ENCODE measurements around the gene SLC12A4.
"Not testable (repeated sequence)": the region's sequence is repeated elsewhere in the genome, so short reads cannot be mapped to it uniquely, and the experiment has no call there.

The SLC12A4 gene

DNA sequence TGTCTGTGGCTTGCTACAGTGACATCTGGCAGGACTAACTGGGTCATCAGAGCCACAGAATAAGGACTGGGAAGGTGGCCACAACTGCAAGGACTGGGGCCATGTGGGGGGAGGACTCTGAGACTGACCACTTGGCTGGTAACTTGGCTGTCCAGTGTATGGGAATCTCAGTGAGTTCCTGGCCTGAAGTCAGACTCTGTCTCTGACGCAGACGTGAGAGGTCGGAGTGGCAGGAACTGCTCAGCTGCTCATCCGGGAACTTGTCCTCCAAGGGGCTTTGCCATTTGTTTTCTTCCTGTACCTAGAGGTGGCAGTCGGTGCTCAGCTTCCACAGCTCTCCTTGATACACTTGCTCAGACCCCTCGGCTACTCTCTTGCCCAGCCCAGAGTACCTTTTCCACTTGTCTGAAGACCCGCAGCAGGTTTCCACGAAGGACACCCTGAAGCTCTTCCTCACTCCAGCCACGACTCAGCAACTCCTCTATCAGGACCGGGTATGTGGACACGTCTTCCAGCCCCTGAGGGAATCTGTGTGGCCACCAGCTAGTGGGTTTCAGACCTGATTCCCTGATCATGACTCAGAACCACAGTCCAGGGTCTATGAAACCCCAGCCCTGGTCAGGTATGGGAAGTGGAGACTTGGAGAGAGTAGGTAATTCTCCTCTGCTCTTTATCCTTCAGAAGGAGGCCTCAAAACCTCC is 19.2 kb upstream of the SLC12A4 start:
- DNase-seq (ENCODE audit: low read depth in 3 of 3) = no peak

DNA sequence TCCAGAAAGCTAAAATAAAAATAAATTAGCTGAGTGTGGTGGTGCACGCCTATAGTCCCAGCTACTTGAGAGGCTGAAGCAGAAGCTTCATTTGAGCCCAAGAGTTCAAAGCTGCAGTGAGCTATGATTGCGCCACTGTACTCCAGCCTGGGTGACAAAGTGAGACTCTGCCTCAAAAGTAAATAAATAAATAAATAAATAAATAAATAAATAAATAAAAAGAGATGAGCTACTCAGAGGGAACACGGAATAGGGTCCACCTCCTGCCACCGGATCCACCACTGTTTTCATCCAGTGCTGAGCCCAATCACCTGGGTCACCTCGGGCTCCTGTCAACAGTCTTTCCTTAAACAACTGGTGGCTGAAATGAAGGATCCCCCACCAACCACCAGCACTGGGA is 18.5 kb upstream of the SLC12A4 start:
- no peak for DNase-seq (ENCODE audit: low read depth in 3 of 3)

DNA sequence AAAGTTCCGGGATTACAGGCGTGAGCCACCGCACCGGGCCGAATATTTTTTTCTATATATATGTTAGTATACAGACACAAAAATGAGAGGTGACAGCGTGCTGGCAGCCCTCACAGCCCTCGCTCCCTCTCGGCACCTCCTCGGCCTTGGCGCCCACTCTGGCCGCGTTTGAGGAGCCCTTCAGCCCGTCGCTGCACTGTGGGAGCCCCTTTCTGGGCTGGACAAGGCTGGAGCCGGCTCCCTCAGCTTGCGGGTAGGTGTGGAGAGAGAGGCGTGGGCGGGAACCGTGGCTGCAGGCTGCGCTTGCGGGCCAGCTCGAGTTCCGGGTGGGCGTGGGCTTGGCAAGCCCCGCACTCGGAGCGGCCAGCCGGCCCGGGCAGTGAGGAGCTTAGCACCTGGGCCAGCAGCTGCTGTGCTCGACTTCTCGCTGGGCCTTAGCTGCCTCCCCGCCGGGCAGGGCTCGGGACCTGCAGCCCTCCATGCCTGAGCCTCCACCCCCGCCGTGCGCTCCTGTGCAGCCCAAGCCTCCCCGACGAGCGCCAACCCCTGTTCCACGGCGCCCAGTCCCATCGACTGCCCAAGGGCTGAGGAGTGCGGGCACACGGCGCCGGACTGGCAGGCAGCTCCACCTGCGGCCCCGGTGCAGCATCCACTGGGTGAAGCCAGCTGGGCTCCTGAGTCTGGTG is 13.7 kb upstream of the SLC12A4 start:
- DNase-seq (ENCODE audit: low read depth in 3 of 3) = no peak

DNA sequence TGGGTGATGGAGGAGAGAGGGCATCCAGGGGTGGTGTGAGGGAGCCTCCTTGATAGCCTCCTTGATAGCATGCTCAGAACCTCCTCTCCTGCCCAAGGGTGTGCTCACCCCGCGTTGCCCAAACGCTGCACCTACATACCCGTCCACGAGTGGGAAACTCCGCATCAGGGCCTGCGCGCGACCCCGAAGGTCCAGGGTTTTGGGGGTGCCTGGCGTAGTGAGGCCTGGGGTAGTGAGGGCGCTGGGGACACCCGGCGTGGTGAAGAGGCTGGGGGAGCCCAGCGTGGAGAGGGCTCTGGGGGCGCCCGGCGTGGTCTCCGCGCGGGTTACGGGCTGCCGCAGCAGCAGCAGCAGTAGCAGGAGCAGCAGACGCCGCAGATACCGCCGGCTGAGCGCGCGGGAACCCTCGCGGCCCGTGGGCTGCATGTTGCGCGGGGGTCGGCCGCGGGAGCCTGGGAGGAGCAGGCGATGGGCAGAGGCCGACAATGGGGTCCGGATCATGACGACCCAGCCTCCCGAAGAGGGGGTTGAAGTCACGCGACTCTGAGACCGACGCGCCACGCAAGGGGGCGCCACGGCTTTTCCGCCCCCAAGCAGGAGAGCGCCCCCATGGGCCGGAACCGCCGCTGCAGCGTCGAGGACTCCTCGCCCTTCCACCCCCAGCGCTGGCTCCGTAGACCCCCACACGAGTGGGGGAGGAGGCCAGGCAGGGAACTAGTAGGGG is 11.7 kb upstream of the SLC12A4 start, which contains the start of gene DPEP3:
DPEP3 (minus strand) TSS at position 545 of the 724 bp plus-strand sequence; CDS start at position 426, 119 bp downstream.
- no peak for DNase-seq (ENCODE audit: low read depth in 3 of 3)

DNA sequence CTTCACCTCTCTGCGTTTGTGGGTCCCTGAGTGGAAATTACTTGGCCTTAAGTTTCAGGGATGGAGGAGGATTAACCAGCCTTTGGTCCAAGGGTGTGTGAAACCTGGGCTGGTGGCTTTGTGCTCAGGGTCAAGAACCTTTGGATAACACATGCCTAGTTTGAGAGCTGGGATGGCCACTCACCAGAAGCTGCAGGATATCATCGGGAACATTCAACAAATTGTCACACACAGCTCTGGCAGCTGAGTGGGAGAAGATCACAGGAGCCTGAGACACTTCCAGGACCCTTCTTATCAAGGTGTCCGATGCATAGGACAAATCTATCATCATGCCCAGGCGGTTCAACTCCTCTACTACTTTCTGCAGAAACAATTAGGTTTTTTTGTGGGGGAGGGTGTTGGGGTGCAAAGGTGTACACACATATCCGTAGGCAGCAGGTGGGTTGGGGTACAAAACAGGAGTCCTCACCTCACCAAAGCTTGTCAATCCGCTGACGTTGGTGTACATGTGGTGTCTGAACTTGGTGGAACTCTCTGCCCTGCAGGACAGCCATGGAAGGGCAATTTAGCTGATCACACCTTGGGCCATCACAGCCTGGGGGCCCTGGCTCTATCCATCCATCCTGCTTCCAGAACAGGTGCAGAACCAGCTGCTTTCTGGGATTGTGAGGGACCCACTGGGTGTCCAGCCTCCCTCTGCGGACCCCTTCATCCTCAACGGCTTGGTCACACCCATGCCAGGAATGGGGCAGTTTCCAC is 9.2 kb upstream of the SLC12A4 start:
- DNase-seq (ENCODE audit: low read depth in 3 of 3) = no peak

DNA sequence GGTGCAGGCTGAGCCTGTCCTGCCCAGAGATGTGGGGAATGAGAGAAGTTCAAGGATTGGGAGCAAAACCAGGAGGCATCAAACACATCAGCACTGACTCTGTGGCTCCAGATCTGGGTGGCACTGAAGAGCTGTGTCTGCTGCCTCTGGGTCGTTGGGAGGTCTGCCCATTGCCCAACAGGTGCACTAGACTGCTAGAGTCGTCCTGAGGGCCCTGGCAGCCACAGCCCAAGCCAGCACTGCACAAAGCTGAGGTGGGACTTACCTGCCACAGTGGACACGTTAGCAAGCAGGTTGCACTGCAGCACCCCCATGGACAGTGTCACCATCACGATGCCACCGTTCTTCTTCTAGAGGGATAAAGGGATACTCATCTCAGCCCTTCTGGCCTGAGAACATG is 8.6 kb upstream of the SLC12A4 start:
- no peak for DNase-seq (ENCODE audit: low read depth in 3 of 3)

DNA sequence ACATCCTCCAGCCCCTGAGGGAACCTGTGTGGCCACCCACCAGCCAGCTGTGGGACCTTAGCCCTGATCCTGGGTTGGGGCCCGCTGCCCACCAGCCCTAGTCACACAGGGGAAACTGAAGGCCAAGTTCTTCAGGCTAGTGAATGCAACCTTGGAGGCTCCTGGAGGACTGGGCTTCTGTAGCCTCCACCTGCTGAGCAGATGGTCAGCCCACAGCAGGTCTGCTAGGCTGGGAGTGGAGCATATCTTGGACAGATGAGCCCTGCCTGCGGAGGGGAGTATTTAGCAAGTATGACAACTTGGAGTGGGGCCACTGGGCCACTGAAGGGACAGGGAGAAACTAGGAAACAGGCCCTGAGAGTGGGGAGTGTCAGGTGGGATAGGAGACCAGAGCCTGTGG is 7.8 kb upstream of the SLC12A4 start:
- no peak for DNase-seq (ENCODE audit: low read depth in 3 of 3)

DNA sequence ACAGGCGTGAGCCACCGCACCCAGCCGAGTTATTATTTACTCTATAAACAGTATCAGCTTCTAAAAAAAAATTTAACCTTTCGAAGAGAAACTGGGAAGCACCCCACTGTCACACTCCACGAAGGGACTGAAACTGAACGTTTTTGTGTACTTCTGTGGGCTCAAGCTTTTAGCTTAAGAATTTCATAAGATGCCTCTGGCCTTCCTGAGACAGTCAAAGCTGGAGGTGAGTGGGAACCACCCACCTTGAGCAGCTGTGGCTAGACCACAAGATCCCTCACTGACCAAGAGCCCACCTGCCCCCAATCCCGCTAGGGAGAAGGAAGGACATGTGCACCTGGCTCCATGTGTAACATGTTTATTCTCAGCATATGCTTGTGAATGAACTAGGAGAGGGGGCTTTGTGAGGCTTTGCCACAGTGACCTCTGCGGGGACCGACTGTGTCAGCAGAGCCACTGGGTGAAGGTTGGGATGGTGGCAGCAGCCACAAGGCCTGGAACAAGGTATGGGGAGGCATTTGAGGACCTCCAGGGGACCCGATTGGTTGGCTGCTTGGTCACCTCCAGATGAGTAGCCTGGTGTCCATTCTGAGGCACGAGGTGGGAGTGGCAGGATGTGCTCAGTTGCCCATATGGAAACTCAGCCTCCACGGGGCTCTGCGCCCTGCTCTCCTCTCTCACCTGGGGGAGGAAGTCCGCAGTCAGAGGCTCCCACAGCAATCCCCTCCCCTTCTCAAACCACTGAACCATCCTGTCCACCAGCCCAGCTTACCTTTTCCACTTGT is 7.1 kb upstream of the SLC12A4 start:
- DNase-seq (ENCODE audit: low read depth in 3 of 3) = no peak

DNA sequence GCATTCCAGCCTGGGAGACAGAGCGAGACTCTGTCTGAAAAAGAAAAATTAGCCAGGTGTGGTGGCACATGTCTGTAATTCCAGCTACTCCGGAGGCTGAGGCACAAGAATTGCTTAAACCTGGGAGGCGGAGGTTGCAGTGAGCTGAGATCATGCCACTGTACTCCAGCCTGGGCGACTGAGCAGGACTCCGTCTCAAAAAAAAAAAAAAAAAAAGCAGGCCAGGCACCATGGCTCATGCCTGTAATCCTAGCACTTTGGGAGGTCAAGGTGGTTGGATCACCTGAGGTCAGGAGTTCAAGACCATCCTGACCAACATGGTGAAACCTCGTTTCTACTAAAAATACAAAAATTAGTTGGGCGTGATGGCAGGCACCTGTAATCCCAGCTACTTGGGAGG is 3.8 kb upstream of the SLC12A4 start:
- DNase-seq (ENCODE audit: low read depth in 3 of 3) = not testable (repeated sequence)

DNA sequence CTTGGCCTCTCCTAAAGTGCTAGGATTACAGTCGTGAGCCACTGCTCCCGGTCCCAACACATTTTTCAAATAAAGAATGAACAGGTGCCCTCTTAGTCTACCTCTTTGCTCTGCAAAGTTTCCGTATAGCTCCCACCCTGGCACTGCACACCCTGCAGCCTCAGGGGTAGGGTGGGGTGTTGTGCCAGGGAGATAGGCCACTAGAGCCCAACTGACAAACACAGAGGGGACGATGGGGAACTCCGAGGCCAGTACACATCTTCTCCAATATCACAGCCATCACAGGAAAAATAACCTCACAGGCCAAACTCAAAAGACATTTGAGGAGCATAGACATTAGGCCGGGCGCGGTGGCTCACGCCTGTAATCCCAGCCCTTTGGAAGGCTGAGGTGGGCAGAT is 2.7 kb upstream of the SLC12A4 start:
- DNase-seq (ENCODE audit: low read depth in 3 of 3) = no peak

DNA sequence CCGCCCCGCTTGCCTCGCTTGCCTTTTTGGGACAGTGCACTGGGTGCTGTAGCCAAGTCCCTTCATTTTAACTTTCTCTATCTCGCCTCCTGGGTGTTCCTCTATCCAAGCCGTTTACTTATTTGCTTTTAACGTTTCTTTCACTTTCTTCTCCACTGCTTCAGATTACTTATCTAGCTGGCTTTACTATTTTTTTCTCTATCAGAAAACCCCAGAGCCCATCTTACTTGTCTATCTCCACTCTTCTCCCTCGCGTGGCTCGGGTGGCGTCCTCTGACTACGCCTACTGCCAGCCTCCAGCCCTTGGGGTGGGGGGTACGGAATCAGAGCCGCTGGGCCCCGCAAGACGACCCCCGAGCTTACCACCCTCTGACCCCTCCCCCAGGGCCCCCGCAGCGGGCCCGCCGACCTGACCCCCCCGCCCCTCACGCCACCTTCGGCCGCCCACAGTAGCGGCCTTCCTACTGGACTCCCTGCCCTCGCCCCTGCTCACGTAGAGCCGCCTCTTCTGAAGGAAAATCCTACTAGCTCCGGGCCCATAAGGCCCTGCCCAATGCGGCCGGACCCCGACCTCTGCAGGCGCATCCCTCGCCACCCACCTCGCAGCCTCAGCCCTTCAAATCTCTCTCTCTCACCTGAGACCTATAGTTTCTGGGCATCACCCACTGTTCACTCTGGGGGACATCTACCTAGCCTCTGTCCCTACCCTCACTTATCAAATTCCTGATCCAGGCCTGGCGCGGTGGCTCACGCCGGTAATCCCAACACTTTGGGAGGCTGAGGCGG is 1.0 kb upstream of the SLC12A4 start:
- DNase-seq (ENCODE audit: low read depth in 3 of 3) = no peak

DNA sequence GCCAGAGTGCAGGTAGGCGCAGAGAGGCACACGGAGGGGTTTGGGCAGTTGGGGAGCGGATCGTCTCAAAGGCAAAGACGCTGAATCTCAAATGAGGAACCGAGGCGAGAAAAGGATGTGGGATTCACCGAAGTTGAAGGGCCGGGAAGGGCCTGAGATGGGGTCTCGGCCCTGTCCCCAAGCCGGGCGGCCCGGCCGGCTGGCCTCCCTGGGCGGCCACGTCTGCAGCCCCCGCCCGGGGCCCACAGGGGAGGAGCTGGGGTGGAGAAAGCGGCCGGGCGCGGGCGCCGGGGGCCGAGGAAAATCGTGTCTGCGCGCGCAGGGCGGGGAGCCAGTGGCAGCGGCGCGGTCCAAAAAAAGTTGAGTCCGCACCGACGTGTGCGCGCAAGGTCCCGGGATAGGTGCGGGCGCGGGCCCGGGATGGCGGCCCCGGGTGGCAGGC is 458 bp downstream of the SLC12A4 start:
- peak in 1 of 3 donors; percentile 38 for DNase-seq (ENCODE audit: low read depth in 3 of 3)

DNA sequence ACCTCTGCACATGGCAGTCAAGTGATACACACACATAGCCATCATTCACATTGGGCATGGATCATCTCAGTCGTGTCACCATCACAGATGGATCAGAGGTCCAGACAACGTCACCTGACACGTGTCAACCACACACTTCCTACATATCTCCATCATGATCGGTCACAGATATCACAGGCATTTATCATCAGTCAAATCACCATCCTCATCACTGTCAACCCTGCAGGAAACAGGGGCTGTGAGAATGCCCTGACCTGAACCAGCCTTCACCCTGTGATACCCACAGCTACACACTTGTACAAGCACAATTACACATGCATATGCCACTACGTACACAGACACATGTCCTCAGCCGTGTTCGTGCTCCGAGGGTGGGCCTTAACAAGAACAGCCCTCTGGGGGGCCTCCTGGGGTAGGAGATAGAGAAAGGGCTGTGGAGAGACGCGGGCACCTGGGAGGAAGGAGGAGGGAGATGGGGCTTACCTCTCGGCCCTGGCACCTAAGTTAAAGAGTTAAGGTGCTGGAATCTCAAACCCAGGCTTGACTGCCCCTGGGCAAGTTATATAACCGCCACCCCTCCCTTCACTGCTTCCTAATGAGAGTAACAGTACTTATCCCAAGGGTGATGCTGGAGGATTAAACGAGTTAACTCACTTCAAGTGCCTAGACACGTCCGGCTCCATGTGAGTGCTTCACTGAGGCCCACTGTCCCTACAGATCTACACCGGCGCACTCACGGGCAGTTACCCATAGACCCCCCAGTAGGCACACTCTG is 1.1 kb downstream of the SLC12A4 start:
- no peak for DNase-seq (ENCODE audit: low read depth in 3 of 3)

DNA sequence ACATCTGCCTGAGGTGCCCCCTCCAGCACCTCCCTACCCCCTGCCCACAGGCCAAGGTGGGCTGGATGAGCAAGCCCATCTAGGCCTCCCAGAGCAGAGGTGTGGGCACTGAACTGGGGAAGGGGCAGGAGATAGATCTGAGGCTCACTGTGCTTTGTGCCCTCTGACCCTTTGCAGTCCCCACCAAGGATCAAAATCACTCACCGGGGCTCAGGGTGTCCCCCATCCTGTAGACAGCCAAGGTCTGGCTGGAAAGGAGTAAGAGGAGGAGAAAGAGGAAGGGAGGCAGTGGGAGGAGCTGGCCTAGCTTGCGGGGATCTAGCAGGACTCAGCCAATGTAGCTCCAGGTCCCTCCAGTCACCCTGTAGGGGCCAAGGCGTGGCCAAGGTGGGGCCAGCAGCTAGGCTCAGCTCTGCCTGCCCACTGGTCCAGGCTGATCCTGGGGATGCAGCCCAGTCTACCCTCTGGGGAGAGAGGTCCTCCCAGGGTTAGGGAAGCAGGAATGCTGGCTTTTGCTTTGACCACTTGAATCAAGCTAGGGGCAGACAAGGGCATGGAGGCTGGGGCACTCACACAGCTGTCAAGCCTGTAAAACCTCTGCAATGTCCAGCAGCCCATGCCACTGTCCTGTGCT is 1.8 kb downstream of the SLC12A4 start:
- DNase-seq (ENCODE audit: low read depth in 3 of 3) = no peak

DNA sequence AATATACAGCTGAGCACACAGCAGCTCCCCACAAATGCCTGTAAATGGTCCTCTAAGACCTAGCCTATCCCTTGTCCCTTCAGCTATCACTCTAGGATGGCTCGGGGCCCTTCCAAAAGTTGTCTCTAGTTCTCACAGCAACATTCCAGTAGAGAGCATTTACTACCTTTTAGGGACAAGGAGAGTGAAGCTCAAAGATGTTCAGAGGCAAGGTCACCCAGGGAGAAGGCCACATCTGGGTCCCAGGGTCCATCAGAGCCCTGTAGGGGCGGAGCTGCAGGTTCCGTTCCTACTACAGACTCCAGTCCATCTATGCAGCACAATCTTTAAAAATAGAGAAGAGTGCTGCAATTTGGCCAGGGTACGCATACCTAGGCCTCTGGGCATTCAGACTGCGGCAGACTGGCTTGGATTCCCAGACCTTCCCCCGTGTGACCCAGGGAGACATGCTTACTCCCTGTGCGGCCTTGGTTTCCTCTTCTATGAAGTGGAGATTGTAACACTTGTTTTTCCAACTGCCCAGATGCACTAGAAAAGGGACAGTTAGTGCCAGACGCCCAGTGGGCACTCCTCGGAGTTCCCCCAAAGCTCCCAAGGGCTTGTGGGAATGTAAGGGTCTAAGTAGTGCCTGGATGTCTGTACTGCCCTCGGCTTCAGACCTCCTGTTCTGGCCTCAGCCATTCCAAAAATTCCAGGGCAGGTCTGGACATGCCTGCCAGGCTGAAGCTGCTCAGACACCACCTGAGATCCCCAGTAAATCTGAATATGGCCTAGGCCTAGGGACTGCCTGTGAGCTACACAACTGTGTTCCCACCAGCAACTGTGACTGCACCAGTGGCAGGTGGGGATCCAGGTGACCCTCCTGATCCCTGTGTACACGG is 2.5 kb downstream of the SLC12A4 start:
- DNase-seq (ENCODE audit: low read depth in 3 of 3) = no peak

DNA sequence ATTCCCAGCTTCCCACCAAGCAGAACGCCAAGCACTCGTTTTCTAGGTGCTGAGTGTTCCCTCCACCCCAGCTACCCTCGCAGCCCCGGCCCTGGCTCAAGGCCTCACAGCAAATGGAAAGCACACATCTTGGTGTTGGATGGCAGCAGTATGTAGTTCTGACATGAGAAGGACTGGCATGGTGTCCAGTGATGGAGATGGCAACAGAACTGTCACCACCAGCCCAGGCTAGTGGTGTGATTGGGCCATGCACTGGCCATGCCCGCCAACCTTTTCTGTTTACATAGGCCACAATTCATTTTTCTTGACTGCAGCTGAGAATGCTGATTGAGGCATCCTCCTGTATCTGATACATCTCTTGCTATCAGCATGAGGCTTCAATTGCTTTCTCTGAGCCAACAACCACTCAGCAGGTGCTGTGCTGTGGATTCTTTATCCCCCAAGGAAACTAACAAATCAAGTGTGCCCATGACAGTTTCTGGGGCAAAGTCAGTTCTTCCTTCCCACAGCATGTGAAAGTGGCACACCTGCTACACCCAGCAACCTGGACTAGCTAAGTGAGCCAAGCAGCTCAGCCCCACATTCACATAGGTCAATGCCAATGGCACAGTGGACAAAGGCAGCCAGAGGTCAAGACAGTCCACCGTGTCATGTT is 3.8 kb downstream of the SLC12A4 start:
- no peak for DNase-seq (ENCODE audit: low read depth in 3 of 3)

DNA sequence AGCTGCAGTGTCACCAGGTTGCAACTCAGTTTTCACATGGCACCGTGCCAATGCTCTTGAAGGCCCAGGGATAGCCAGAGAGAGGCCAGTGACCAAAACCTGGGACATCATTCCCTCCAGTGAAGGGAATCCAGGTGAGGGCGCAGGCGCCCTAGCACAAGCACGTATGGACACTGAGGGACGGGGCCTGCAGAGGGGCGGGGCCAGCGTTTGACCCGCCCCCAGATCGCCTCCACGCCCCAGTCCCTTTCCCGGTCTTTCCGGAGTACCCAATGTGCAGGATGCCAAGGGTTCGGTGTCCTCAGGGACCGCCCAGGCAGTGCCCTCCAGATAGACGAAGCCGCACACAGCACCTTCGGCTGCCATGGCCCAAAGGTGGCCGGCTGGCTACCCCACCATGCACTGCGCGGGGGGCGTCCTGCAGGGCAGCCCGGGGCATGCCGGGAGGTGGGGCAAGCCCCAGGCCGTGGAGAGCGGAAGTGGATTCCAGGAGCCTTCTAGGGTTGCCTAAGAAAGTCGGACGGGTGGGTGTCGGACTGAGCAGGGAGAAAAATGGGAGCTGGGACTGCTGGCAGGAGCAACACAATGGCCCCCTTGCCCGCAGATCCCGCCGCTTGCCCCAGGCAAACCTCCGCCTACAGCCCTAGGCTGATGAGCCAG is 4.6 kb downstream of the SLC12A4 start:
- no peak for DNase-seq (ENCODE audit: low read depth in 3 of 3)

Measured in stimulated activated CD4-positive, alpha-beta T cell treated with anti-CD3 and anti-CD28 coated beads, TNF-alpha, amount 100 ng/mL, for 48 hours (primary cell).